ENCODE measurements around the gene TSPAN9. TPM values are rescaled to one million over a fixed set of nuclear protein-coding genes. Genes with fewer than 3 reads are reported as not detected.

The TSPAN9 gene
- total RNA-seq, 3 donors from 2014 or later (not counting 1 experiment from before 2014, with no cell fraction given): 0.86 to 1.6 (median 1.1) TPM

GRCh38 chr12:3236345-3237187 lies 159.4 kb downstream of the TSPAN9 start:
- Mint-ChIP-seq H3K4me1 (no peaks in the 10 kb centered on the region), H3K9me3 (no peaks in the 10 kb centered on the region), H3K36me3 (no peaks in the 10 kb centered on the region), H3K27me3 (ENCODE audit: low read depth in 2 of 2) (peaks cover 0 to 4% of the 10 kb centered on the region in 2 donors), H3K27ac (no peak overlapping the region), H3K4me3 (no peak overlapping the region)
- no peak overlapping the region for H3K4me3 ChIP-seq (ENCODE audit: low read length)
- H3K9me3 ChIP-seq (ENCODE audit: control insufficient read depth, insufficient read depth, low read length): no peaks in the 10 kb centered on the region
- WGBS (ENCODE audit: insufficient coverage): 76% methylated on average over 16 of the region's 16 CpGs
- no peaks in the 10 kb centered on the region for H3K4me1 ChIP-seq (ENCODE audit: control insufficient read depth, insufficient read depth, low read length)
- no peak for ATAC-seq
- H3K27me3 ChIP-seq (ENCODE audit: control insufficient read depth, insufficient read depth, low read length): no peaks in the 10 kb centered on the region
- DNase-seq: no peak
- no peak overlapping the region for H3K27ac ChIP-seq (ENCODE audit: low read length)
- intact Hi-C loops (cut with micrococcal nuclease): no loop called here
- TF ChIP-seq CTCF (IDR thresholded peaks at IDR 0.05): no peak
- H3K36me3 ChIP-seq (ENCODE audit: control insufficient read depth, insufficient read depth, low read length): no peaks in the 10 kb centered on the region

DNA sequence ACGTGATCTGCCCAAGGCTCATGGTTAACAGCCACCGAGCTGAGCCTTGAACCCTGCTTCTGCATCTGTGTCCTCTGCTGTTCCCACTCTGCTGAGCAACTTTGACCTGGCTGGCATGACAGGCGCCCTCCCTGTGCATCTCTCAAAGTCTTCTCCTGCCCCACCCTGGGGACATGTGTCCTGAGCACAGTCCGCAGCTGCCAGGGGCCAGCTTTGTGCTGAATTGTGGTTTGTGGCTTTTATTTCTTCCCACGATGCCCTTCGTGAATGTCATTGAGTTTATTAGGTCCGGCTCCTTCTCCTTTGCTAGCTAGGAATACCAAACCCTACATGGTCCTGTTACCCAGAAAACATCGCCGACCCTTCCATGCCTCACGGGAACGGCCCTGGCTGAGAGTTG lies 161.0 kb downstream of the TSPAN9 start:
- no peak for TF ChIP-seq CTCF (IDR thresholded peaks at IDR 0.05)
- no peaks in the 10 kb centered on the region for H3K36me3 ChIP-seq (ENCODE audit: control insufficient read depth, insufficient read depth, low read length)
- DNase-seq (no peak), ATAC-seq (no peak)
- Mint-ChIP-seq H3K36me3 (no peaks in the 10 kb centered on the region), H3K9me3 (no peaks in the 10 kb centered on the region), H3K27me3 (ENCODE audit: low read depth in 2 of 2) (peaks cover 0 to 4% of the 10 kb centered on the region in 2 donors), H3K4me3 (no peak overlapping the region), H3K4me1 (no peaks in the 10 kb centered on the region), H3K27ac (no peak overlapping the region)
- H3K27me3 ChIP-seq (ENCODE audit: control insufficient read depth, insufficient read depth, low read length): no peaks in the 10 kb centered on the region
- H3K27ac ChIP-seq (ENCODE audit: low read length): no peak overlapping the region
- H3K9me3 ChIP-seq (ENCODE audit: control insufficient read depth, insufficient read depth, low read length): no peaks in the 10 kb centered on the region
- no peaks in the 10 kb centered on the region for H3K4me1 ChIP-seq (ENCODE audit: control insufficient read depth, insufficient read depth, low read length)
- intact Hi-C loops (cut with micrococcal nuclease): no loop called here
- 74% methylated on average over 11 of the region's 11 CpGs for whole genome bisulfite sequencing (ENCODE audit: insufficient coverage)
- H3K4me3 ChIP-seq (ENCODE audit: low read length): no peak overlapping the region

GRCh38 chr12:3241621-3242020 lies 164.4 kb downstream of the TSPAN9 start:
- H3K4me3 ChIP-seq (ENCODE audit: low read length): no peak overlapping the region
- no peak for TF ChIP-seq CTCF (IDR thresholded peaks at IDR 0.05)
- Mint-ChIP-seq H3K4me1 (no peaks in the 10 kb centered on the region), H3K27me3 (ENCODE audit: low read depth in 2 of 2) (no peaks in the 10 kb centered on the region), H3K4me3 (no peak overlapping the region), H3K9me3 (no peaks in the 10 kb centered on the region), H3K27ac (no peak overlapping the region), H3K36me3 (no peaks in the 10 kb centered on the region)
- intact Hi-C loops (cut with micrococcal nuclease): no loop called here
- no peak overlapping the region for H3K27ac ChIP-seq (ENCODE audit: low read length)
- DNase-seq (no peak), ATAC-seq (no peak)
- H3K36me3 ChIP-seq (ENCODE audit: control insufficient read depth, insufficient read depth, low read length): no peaks in the 10 kb centered on the region
- no peaks in the 10 kb centered on the region for H3K4me1 ChIP-seq (ENCODE audit: control insufficient read depth, insufficient read depth, low read length)
- 91% methylated on average over 15 of the region's 15 CpGs for WGBS (ENCODE audit: insufficient coverage)
- no peaks in the 10 kb centered on the region for H3K27me3 ChIP-seq (ENCODE audit: control insufficient read depth, insufficient read depth, low read length)
- no peaks in the 10 kb centered on the region for H3K9me3 ChIP-seq (ENCODE audit: control insufficient read depth, insufficient read depth, low read length)

Measured in natural killer cell (primary cell).